Heart left ventricle (tissue), 16 donors: ENCODE data around the gene ACTR1B. TPM values are rescaled to one million over a fixed set of nuclear protein-coding genes. Genes with fewer than 3 reads are reported as not detected.

Source experiments
- ATAC-seq, 4 donors: fragments of 200-7000 bp; cut with Tn5 transposase; one replicate each; pipeline ENCODE4 v1.9.1; 2020 to 2022; ENCODE audit warnings: moderate library complexity in 4 of 4, mild to moderate bottlenecking in 3 of 4, moderate number of reproducible peaks in 1 of 4
- DNase-seq, 5 donors: peaks; one replicate each; pipeline ENCODE4 v3.0.0-alpha.2; 2020
- H3K27ac ChIP-seq, 12 donors: fragments of 200-600 bp; sonication (generic) in 4 of 12; one replicate each; pipeline versions ENCODE4 v1.5.0 to v1.8.0; 2016 to 2022; ENCODE audit warnings: mild to moderate bottlenecking in 2 of 12
- H3K27me3 ChIP-seq, 9 donors: fragments of 200-600 bp; sonication (generic) in 2 of 9; one replicate each; pipeline versions ENCODE4 v1.5.1 to v1.8.0; 2016 to 2022; ENCODE audit warnings: mild to moderate bottlenecking in 3 of 9
- H3K36me3 ChIP-seq, 9 donors: fragments of 200-600 bp; sonication (generic) in 2 of 9; one replicate each; pipeline versions ENCODE4 v1.5.0 to v1.8.0; 2018 to 2022; ENCODE audit warnings: mild to moderate bottlenecking in 2 of 9
- H3K4me1 ChIP-seq, 12 donors: fragments of 200-600 bp; sonication (generic) in 4 of 12; one replicate each; pipeline versions ENCODE4 v1.5.0 to v1.8.0; 2016 to 2022; ENCODE audit warnings: mild to moderate bottlenecking in 3 of 12
- H3K4me3 ChIP-seq, 12 donors: fragments of 200-600 bp; sonication (generic) in 4 of 12; one replicate each; pipeline versions ENCODE4 v1.5.0 to v1.8.0; 2017 to 2022; ENCODE audit warnings: mild to moderate bottlenecking in 9 of 12, moderate library complexity in 4 of 12
- H3K9me3 ChIP-seq, 12 donors: fragments of 200-600 bp; sonication (generic) in 4 of 12; one replicate each; pipeline versions ENCODE4 v1.5.0 to v1.8.0; 2016 to 2022; ENCODE audit warnings: mild to moderate bottlenecking in 1 of 12
- POLR2A ChIP-seq, 2 donors: fragments of 450-650 bp; IDR thresholded peaks; one replicate each; pipeline ENCODE4 v1.6.1; 2017; ENCODE audit warnings: antibody characterized with exemption in 2 of 2, mild to moderate bottlenecking in 2 of 2, moderate library complexity in 2 of 2
- WGBS, 4 donors: extraction: QIAGEN DNeasy Blood & Tissue Kit in 2 of 4; methylation state at CpG; one replicate each; pipeline versions ENCODE4 v1.1.5 to v1.1.7; 2013 to 2018; 5-methylcytosine and 5-hydroxymethylcytosine counted together
- intact Hi-C, 10 donors: fragments of 100-400 bp; cut with DNase I; formaldehyde crosslinking; loops; one replicate each; pipeline versions ENCODE4 v1.11.1 to v1.14.2; 2022
- polyA plus RNA-seq, 2 donors: library from polyadenylated mRNA; stranded (reverse); fragments of 200-250 nt; gene quantifications; one replicate each; pipeline ENCODE4 v1.2.3, GENCODE V29; 2013
- total RNA-seq, 9 donors: library from RNA; depleted of rRNA in 2 of 9; stranded (reverse); fragments of >200 nt in 2 of 9; fragmentation: NEBNext Ultra II Directional in 3 of 9; extraction: Animal tissue kit (Norgen Biotek cat#: 25700) in 3 of 9; gene quantifications; one replicate each; pipeline versions ENCODE4 v1.1.0 to v1.2.4, GENCODE V29; 2016 to 2023
- TF ChIP-seq, protein P1 (sequence below), 12 donors: fragments of 200-600 bp; sonication (generic) in 4 of 12; IDR thresholded peaks; one replicate each; pipeline versions ENCODE4 v1.5.0 to v1.8.0; 2018 to 2022; ENCODE audit warnings: antibody characterized with exemption in 12 of 12, mild to moderate bottlenecking in 5 of 12
- donor health status: ischemic (EF 13 %, LVEDD 7.1; RV severe dilation, severe dysfunction).
- donor health status: healthy with polysubstance abuse.
- donor health status: DM: no; HTN: yes; CAD: no.
- donor health status: DM: no; HTN: no; CAD: no.
- donor health status: ischemic (EF 25% LVEDD 6.9; RV normal size, moderate dysfunction).
- donor health status: ischemic (EF 25% LVEDD 5.7; RV mildly dilated, moderate dysfunction).
- donor health status: healthy.
- donor health status: DM: yes; HTN: yes; CAD: no.
- donor health status: ischemic (EF 35%, LVEDD 5.7; RV mildly dilated, moderate dysfunction).
- donor health status: nonischemic (EF 11% LVEDD 7.7; RV severe dilation, severe dysfunction).
- donor health status: DM: yes; HTN: yes; CAD: no.
- donor health status: PGD.
- donor health status: ischemic (EF 29% LVEDD 5.4; RV normal size, mild dysfunction).
- donor health status: nonischemic (EF 23%, LVEDD 6.1; RV moderate dilation, normal function).

The ACTR1B gene
- total and polyA plus RNA-seq, 11 donors: 48.7 to 94.9 (median 74.9) TPM

DNA sequence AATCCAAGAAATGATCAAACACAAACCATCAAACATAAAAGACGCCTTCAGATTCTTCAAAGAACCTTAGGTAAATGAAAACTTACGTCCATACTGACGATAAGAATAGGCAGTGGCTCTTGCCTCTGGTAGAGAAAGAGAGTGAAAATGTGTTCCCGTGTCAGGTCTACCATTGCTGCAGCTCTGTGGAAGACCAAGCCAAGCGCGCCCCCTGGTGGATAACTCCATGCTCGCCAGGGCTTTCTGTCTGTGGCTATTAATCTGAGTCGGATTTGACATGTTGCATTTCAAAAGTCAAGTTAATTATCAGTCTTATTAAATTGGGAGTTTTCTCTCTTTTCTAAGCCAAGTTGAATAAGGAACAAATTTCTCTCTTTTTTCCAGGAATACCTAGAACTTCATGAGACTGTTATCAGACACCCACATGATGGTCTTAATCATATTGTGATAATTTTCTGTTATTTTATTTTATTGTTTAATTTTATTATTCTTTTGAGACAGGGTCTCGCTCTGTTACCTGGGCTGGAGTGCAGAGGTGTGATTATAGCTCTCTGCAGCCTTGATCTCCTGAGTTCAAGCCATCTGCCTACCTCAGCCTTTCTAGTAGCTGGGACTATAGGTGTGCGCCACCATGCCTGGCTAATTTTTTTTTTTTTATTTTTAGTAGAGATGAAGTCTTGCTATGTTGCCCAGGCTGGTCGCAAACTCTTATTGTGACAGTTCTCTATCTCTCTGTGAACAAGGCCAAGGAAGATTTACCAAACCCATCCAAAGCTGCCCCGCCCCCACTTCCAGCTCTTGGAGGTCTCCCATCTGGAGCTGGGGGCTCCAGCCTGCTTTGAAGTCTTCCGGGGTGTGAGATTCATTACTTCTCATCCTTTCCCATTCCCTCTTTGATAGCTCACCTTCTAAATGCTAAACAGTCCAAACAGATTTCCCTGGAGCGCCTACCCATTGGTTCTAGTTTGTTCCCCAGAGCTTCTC lies 33.7 kb upstream of the ACTR1B start:
- Histone ChIP-seq H3K27me3 (no peaks in the 10 kb centered on the region), H3K4me1 (peaks cover 0 to 7% (median 1%) of the 10 kb centered on the region in 12 donors), H3K9me3 (peaks cover 0 to 8% (median 0%) of the 10 kb centered on the region in 12 donors), H3K27ac (no peak overlapping the region), H3K36me3 (no peaks in the 10 kb centered on the region), H3K4me3 (no peak overlapping the region)
- peak; percentile 78 to 92 (median 90) for ATAC-seq
- TF ChIP-seq POLR2A (IDR thresholded peaks at IDR 0.05): no peak
- TF ChIP-seq, protein P1, sequence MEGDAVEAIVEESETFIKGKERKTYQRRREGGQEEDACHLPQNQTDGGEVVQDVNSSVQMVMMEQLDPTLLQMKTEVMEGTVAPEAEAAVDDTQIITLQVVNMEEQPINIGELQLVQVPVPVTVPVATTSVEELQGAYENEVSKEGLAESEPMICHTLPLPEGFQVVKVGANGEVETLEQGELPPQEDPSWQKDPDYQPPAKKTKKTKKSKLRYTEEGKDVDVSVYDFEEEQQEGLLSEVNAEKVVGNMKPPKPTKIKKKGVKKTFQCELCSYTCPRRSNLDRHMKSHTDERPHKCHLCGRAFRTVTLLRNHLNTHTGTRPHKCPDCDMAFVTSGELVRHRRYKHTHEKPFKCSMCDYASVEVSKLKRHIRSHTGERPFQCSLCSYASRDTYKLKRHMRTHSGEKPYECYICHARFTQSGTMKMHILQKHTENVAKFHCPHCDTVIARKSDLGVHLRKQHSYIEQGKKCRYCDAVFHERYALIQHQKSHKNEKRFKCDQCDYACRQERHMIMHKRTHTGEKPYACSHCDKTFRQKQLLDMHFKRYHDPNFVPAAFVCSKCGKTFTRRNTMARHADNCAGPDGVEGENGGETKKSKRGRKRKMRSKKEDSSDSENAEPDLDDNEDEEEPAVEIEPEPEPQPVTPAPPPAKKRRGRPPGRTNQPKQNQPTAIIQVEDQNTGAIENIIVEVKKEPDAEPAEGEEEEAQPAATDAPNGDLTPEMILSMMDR (IDR thresholded peaks at IDR 0.05): peak; percentile 91 to 99 (median 96)
- 28 to 31% (median 28%) methylated on average over 14 of the region's 14 CpGs for WGBS, 4 donors
- peak; percentile 87 to 95 (median 88) for DNase-seq
- intact Hi-C loops: loop anchor here in 8 of 10 donors (1.0 to 10.0 kb wide), 7 partner anchors 33 to 690 kb away; partner anchors contain the start of gene ACTR1B (in 2 of the 8)

DNA sequence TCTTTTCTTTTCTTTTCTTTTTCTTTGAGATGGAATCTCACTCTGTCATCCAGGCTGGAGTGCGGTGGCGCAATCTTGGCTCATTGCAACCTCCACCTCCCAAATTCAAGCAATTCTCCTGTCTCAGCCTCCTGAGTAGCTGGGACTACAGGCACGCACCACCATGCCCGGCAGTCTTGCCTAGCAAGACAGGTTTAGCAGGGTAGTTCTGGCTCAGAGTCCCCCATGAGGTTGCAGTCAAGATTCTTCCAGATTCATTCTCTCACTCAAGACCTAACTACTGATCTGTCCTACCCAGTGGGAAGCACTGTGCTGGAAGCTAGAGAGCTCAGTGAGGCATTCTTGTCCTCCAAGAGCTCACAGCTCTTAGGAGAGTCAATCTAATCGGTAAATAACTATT lies 31.9 kb upstream of the ACTR1B start:
- peaks cover 0 to 8% (median 0%) of the 10 kb centered on the region in 12 donors for H3K9me3 ChIP-seq
- intact Hi-C loops: loop anchor here in 7 of 10 donors (2.0 to 10.0 kb wide), 5 partner anchors 31 to 692 kb away; partner anchors contain the start of gene ACTR1B (in 2 of the 7)
- 94 to 96% (median 95%) methylated on average over 5 of the region's 5 CpGs for WGBS, 4 donors
- DNase-seq: no peak
- peaks cover 0 to 7% (median 1%) of the 10 kb centered on the region in 12 donors for H3K4me1 ChIP-seq
- no peak for ATAC-seq
- H3K36me3 ChIP-seq: no peaks in the 10 kb centered on the region
- no peak overlapping the region for H3K27ac ChIP-seq
- H3K27me3 ChIP-seq: no peaks in the 10 kb centered on the region
- H3K4me3 ChIP-seq: no peak overlapping the region
- TF ChIP-seq, protein P1 (IDR thresholded peaks at IDR 0.05): no peak
- TF ChIP-seq POLR2A (IDR thresholded peaks at IDR 0.05): no peak

- intact Hi-C loops: loop anchor here in 2 of 10 donors (10.0 kb wide), 1 partner anchor 99 kb away; no protein-coding TSS in a partner anchor
- no peak overlapping the region for H3K27ac ChIP-seq
- H3K9me3 ChIP-seq: peaks cover 0 to 8% (median 0%) of the 10 kb centered on the region in 12 donors
- H3K4me3 ChIP-seq: no peak overlapping the region
- TF ChIP-seq, protein P1 (IDR thresholded peaks at IDR 0.05): no peak
- no peak for TF ChIP-seq POLR2A (IDR thresholded peaks at IDR 0.05)
- DNase-seq (no peak), ATAC-seq (no peak)
- H3K36me3 ChIP-seq: no peaks in the 10 kb centered on the region
- H3K27me3 ChIP-seq: no peaks in the 10 kb centered on the region
- H3K4me1 ChIP-seq: peaks cover 0 to 5% (median 1%) of the 10 kb centered on the region in 12 donors
Observed at GRCh38 chr2:97693476-97693875, 29.6 kb upstream of the ACTR1B start.

DNA sequence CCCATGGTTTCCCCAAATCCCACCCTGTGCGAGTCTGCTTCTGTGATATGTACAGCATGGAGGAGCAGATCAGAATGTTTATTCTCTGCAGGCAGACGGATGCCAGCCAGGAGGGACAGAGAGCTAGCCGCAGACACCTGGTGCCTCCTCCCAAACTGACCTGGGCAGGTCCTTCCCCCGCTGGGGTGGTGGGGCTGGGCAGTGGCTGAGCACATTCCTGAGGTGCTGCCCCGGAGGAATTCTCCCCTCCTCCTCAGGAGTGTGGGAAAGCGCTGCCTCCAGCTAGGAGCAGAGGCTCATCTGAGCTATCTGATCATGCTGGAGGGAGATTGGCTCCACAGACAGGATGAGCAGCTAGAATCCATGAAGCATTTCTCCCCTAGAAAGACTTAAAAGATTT lies 27.3 kb upstream of the ACTR1B start:
- peaks cover 0 to 8% (median 0%) of the 10 kb centered on the region in 12 donors for H3K9me3 ChIP-seq
- no peaks in the 10 kb centered on the region for H3K4me1 ChIP-seq
- ATAC-seq: no peak
- no peak for TF ChIP-seq POLR2A (IDR thresholded peaks at IDR 0.05)
- TF ChIP-seq, protein P1 (IDR thresholded peaks at IDR 0.05): no peak
- intact Hi-C loops: loop anchor here in 2 of 10 donors (10.0 kb wide), 1 partner anchor 96 kb away; no protein-coding TSS in a partner anchor
- no peaks in the 10 kb centered on the region for H3K27me3 ChIP-seq
- DNase-seq: no peak
- WGBS, 4 donors: 52 to 75% (median 66%) methylated on average over 4 to 6 of the region's 6 CpGs
- no peaks in the 10 kb centered on the region for H3K36me3 ChIP-seq
- no peak overlapping the region for H3K27ac ChIP-seq
- H3K4me3 ChIP-seq: no peak overlapping the region
